Karpas-422 (cell line): ENCODE data around the gene PLXNA4. TPM values are rescaled to one million over a fixed set of nuclear protein-coding genes. Genes with fewer than 3 reads are reported as not detected.

Experiments
- DNase-seq: peaks from one replicate; pipeline ENCODE4 v3.0.0-alpha.2; 2015
- H2AFZ ChIP-seq: fragments of 200-600 bp; sonication (generic); 2 replicates; pipeline ENCODE4 v1.6.1; 2014; ENCODE audit warnings: antibody characterized with exemption, low read length, mixed read lengths
- H3K27ac ChIP-seq: fragments of 200-600 bp; sonication (generic); 2 replicates; pipeline ENCODE4 v1.5.1; 2014; ENCODE audit warnings: mild to moderate bottlenecking, low read length, moderate library complexity
- H3K27me3 ChIP-seq: fragments of 200-600 bp; sonication (generic); 2 replicates; pipeline ENCODE4 v1.6.1; 2014; ENCODE audit warnings: low read length, mixed read lengths
- H3K36me3 ChIP-seq: fragments of 200-600 bp; sonication (generic); 2 replicates; pipeline ENCODE4 v1.6.1; 2014; ENCODE audit warnings: low read length, mixed read lengths; ENCODE audit not compliant: insufficient read depth
- H3K4me1 ChIP-seq: fragments of 200-600 bp; sonication (generic); 2 replicates; pipeline ENCODE4 v1.6.1; 2014; ENCODE audit warnings: mild to moderate bottlenecking, low read length, mixed read lengths
- H3K4me2 ChIP-seq: fragments of 200-600 bp; sonication (generic); 2 replicates; pipeline ENCODE4 v1.6.1; 2014; ENCODE audit warnings: low read length, low read depth, mild to moderate bottlenecking; ENCODE audit not compliant: poor library complexity, severe bottlenecking
- H3K4me3 ChIP-seq: fragments of 200-600 bp; sonication (generic); 2 replicates; pipeline ENCODE4 v1.5.1; 2014; ENCODE audit warnings: mild to moderate bottlenecking, antibody characterized with exemption, low read length, mixed read lengths
- H3K79me2 ChIP-seq: fragments of 200-600 bp; sonication (generic); 2 replicates; pipeline ENCODE4 v1.6.1; 2014; ENCODE audit warnings: mild to moderate bottlenecking, low read length, mixed read lengths
- H3K9ac ChIP-seq: fragments of 200-600 bp; sonication (generic); 2 replicates; pipeline ENCODE4 v1.6.0; 2014; ENCODE audit warnings: low read length
- H3K9me2 ChIP-seq: fragments of 200-600 bp; sonication (generic), shearing (Covaris generic); replicated peaks from 2 replicates; pipeline ENCODE4 v1.6.0; 2014; ENCODE audit warnings: mild to moderate bottlenecking, low read length, moderate library complexity; ENCODE audit not compliant: insufficient read depth
- H3K9me3 ChIP-seq: fragments of 300-700, 200-600 bp; sonication (generic); 2 replicates; pipeline ENCODE4 v1.6.1; 2014; ENCODE audit warnings: low read length, mixed read lengths
- H4K20me1 ChIP-seq: fragments of 200-600 bp; sonication (generic); 2 replicates; pipeline ENCODE4 v1.6.1; 2014; ENCODE audit warnings: mild to moderate bottlenecking, antibody characterized with exemption, low read length, low read depth; ENCODE audit not compliant: insufficient read depth
- total RNA-seq: library from RNA; depleted of rRNA; stranded (reverse); fragments of >200 nt; shearing (Covaris generic); gene quantifications from 2 replicates; pipeline ENCODE4 v1.2.3, GENCODE V29; 2014; ENCODE audit warnings: low replicate concordance

Gene PLXNA4
- total RNA-seq, 1 experiment from 2014 or later, result 0.48 TPM

- Histone ChIP-seq H3K27ac (no peak overlapping the region), H4K20me1 (no peaks in the 10 kb centered on the region), H3K9me2 (no peaks in the 10 kb centered on the region), H3K79me2 (no peaks in the 10 kb centered on the region), H3K4me3 (no peak overlapping the region), H3K36me3 (no peaks in the 10 kb centered on the region), H2AFZ (no peak overlapping the region), H3K4me1 (peaks cover 16% of the 10 kb centered on the region), H3K9ac (no peak overlapping the region), H3K27me3 (no peaks in the 10 kb centered on the region), H3K9me3 (no peaks in the 10 kb centered on the region), H3K4me2 (no peak overlapping the region)
- no peak for DNase-seq
These were observed 462.5 kb downstream of the PLXNA4 start for GRCh38 chr7:132113536-132114371.

GRCh38 chr7:132112657-132113056 lies 463.6 kb downstream of the PLXNA4 start:
- Histone ChIP-seq H3K4me3 (no peak overlapping the region), H4K20me1 (no peaks in the 10 kb centered on the region), H3K9me3 (no peaks in the 10 kb centered on the region), H3K9me2 (no peaks in the 10 kb centered on the region), H3K36me3 (no peaks in the 10 kb centered on the region), H3K79me2 (no peaks in the 10 kb centered on the region), H3K4me1 (peaks cover 6% of the 10 kb centered on the region), H3K27ac (no peak overlapping the region), H3K4me2 (no peak overlapping the region), H2AFZ (no peak overlapping the region), H3K9ac (no peak overlapping the region), H3K27me3 (no peaks in the 10 kb centered on the region)
- no peak for DNase-seq

GRCh38 chr7:132112106-132112505 lies 464.2 kb downstream of the PLXNA4 start:
- Histone ChIP-seq H3K9me3 (no peaks in the 10 kb centered on the region), H3K79me2 (no peaks in the 10 kb centered on the region), H4K20me1 (no peaks in the 10 kb centered on the region), H3K4me2 (no peak overlapping the region), H3K27me3 (no peaks in the 10 kb centered on the region), H3K27ac (no peak overlapping the region), H3K9me2 (no peaks in the 10 kb centered on the region), H3K9ac (no peak overlapping the region), H3K36me3 (no peaks in the 10 kb centered on the region), H2AFZ (no peak overlapping the region), H3K4me1 (peaks cover 4% of the 10 kb centered on the region; the same call in 1 of the 2 replicates), H3K4me3 (no peak overlapping the region)
- DNase-seq, result no peak

- no peak overlapping the region for H2AFZ ChIP-seq
- H3K36me3 ChIP-seq, result no peaks in the 10 kb centered on the region
- H3K4me2 ChIP-seq, result no peak overlapping the region
- no peaks in the 10 kb centered on the region for H3K79me2 ChIP-seq
- no peak overlapping the region for H3K9ac ChIP-seq
- no peaks in the 10 kb centered on the region for H3K9me2 ChIP-seq
- no peaks in the 10 kb centered on the region for H4K20me1 ChIP-seq
- no peaks in the 10 kb centered on the region for H3K9me3 ChIP-seq
- DNase-seq, result no peak
- no peaks in the 10 kb centered on the region for H3K27me3 ChIP-seq
- peaks cover 4% of the 10 kb centered on the region; the same call in 1 of the 2 replicates for H3K4me1 ChIP-seq
- no peak overlapping the region for H3K4me3 ChIP-seq
- H3K27ac ChIP-seq, result no peak overlapping the region
These were observed 465.6 kb downstream of the PLXNA4 start for GRCh38 chr7:132110692-132111091.

- H3K27me3 ChIP-seq, result no peaks in the 10 kb centered on the region
- DNase-seq, result no peak
- H4K20me1 ChIP-seq, result no peaks in the 10 kb centered on the region
- no peak overlapping the region for H3K27ac ChIP-seq
- no peak overlapping the region for H3K4me2 ChIP-seq
- no peaks in the 10 kb centered on the region for H3K9me3 ChIP-seq
- H3K4me3 ChIP-seq, result no peak overlapping the region
- no peaks in the 10 kb centered on the region for H3K9me2 ChIP-seq
- no peaks in the 10 kb centered on the region for H3K79me2 ChIP-seq
- peaks cover 4% of the 10 kb centered on the region; the same call in 1 of the 2 replicates for H3K4me1 ChIP-seq
- no peak overlapping the region for H3K9ac ChIP-seq
- no peak overlapping the region for H2AFZ ChIP-seq
- no peaks in the 10 kb centered on the region for H3K36me3 ChIP-seq
These were observed 466.5 kb downstream of the PLXNA4 start for GRCh38 chr7:132109769-132110168.

- Histone ChIP-seq H3K27me3 (no peaks in the 10 kb centered on the region), H3K79me2 (no peaks in the 10 kb centered on the region), H3K4me3 (no peak overlapping the region), H3K9ac (no peak overlapping the region), H2AFZ (no peak overlapping the region), H3K4me1 (peaks cover 4% of the 10 kb centered on the region; the same call in 1 of the 2 replicates), H3K27ac (no peak overlapping the region), H4K20me1 (no peaks in the 10 kb centered on the region), H3K9me3 (no peaks in the 10 kb centered on the region), H3K36me3 (no peaks in the 10 kb centered on the region), H3K4me2 (no peak overlapping the region), H3K9me2 (no peaks in the 10 kb centered on the region)
- DNase-seq, result no peak
These were observed 467.7 kb downstream of the PLXNA4 start for GRCh38 chr7:132108563-132108962.

GRCh38 chr7:132106491-132106890 lies 469.8 kb downstream of the PLXNA4 start:
- H3K9ac ChIP-seq, result no peak overlapping the region
- no peak for DNase-seq
- no peak overlapping the region for H2AFZ ChIP-seq
- H3K9me2 ChIP-seq, result no peaks in the 10 kb centered on the region
- H3K27ac ChIP-seq, result no peak overlapping the region
- H3K4me1 ChIP-seq, result no peaks in the 10 kb centered on the region
- no peaks in the 10 kb centered on the region for H3K36me3 ChIP-seq
- no peak overlapping the region for H3K4me3 ChIP-seq
- H3K9me3 ChIP-seq, result no peaks in the 10 kb centered on the region
- H3K79me2 ChIP-seq, result no peaks in the 10 kb centered on the region
- H3K4me2 ChIP-seq, result no peak overlapping the region
- H4K20me1 ChIP-seq, result no peaks in the 10 kb centered on the region
- no peaks in the 10 kb centered on the region for H3K27me3 ChIP-seq

GRCh38 chr7:132105096-132105495 lies 471.2 kb downstream of the PLXNA4 start:
- H3K36me3 ChIP-seq, result no peaks in the 10 kb centered on the region
- H3K9ac ChIP-seq, result no peak overlapping the region
- H3K27me3 ChIP-seq, result no peaks in the 10 kb centered on the region
- no peaks in the 10 kb centered on the region for H3K79me2 ChIP-seq
- H3K27ac ChIP-seq, result no peak overlapping the region
- no peak overlapping the region for H3K4me3 ChIP-seq
- no peaks in the 10 kb centered on the region for H4K20me1 ChIP-seq
- DNase-seq, result no peak
- H3K9me2 ChIP-seq, result no peaks in the 10 kb centered on the region
- H3K4me1 ChIP-seq, result no peaks in the 10 kb centered on the region
- no peaks in the 10 kb centered on the region for H3K9me3 ChIP-seq
- no peak overlapping the region for H2AFZ ChIP-seq
- no peak overlapping the region for H3K4me2 ChIP-seq
